ENCODE measurements around the gene CLGN. TPM values are rescaled to one million over a fixed set of nuclear protein-coding genes. Genes with fewer than 3 reads are reported as not detected.
"Not testable (repeated sequence)": the region's sequence is repeated elsewhere in the genome, so short reads cannot be mapped to it uniquely, and the experiment has no call there.

The CLGN gene
- total RNA-seq, 2 experiments from 2014 or later, result 0.25 TPM; not detected in 1

DNA sequence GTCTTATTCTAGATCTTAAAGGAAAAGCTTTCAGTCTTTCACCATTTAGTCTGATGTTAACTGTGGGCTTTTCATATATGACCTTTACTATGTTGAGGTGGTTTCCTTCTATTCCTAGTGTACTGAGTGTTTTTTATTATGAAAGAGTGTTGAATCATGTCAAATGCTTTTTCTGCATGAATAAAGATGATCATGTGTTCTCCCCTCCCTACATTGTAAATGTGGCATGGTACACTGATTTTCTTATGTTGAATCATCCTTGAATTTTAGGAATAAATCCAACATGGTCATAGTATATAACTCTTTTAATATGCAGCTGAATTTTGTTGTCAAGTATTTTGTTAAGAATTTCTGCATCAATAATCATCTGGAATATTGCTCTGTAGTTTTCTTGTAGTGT, 4.3 kb downstream of the CLGN start:
- ChIA-PET CTCF (no interaction called here), POLR2A (no interaction called here)
- Mint-ChIP-seq H3K27ac (no peak overlapping the region), H3K27me3 (peaks cover 49% of the 10 kb centered on the region), H3K4me3 (no peak overlapping the region), H3K4me1 (peaks cover 9% of the 10 kb centered on the region), H3K36me3 (ENCODE audit: low read depth) (no peaks in the 10 kb centered on the region), H3K9me3 (no peaks in the 10 kb centered on the region)
- no peak for DNase-seq

GRCh38 chr4:140413130-140413969, 14.1 kb downstream of the CLGN start:
- DNase-seq; H3K27ac Mint-ChIP-seq; H3K36me3 Mint-ChIP-seq (ENCODE audit: low read depth); POLR2A ChIA-PET; CTCF ChIA-PET; H3K9me3 Mint-ChIP-seq; H3K4me1 Mint-ChIP-seq; H3K4me3 Mint-ChIP-seq: not testable (repeated sequence)
- H3K27me3 Mint-ChIP-seq, result peaks cover 16% of the 10 kb centered on the region

GRCh38 chr4:140408974-140409373, 18.5 kb downstream of the CLGN start:
- Mint-ChIP-seq H3K27me3 (peaks cover 22% of the 10 kb centered on the region), H3K4me3 (no peak overlapping the region), H3K4me1 (no peaks in the 10 kb centered on the region), H3K27ac (no peak overlapping the region), H3K36me3 (ENCODE audit: low read depth) (no peaks in the 10 kb centered on the region), H3K9me3 (no peaks in the 10 kb centered on the region)
- ChIA-PET POLR2A (no interaction called here), CTCF (no interaction called here)
- no peak for DNase-seq

DNA sequence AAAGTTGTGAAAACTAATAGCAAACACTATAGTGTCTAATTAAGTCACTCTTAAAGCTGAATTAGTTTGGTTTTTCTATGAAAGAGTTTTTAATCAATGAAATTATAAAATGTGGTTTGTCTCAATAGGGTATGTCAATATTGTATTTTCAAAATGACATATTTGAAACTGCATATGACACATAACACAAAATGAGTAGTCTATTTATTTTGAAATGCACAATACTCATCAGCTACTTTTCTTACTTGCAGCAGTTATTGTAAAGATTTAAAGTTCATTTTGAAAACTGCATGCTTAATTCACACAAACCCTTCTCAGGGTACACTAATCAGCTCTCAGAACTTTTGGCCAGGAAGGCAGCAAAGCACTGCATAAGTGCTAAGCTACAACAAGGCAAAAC, 21.2 kb downstream of the CLGN start:
- ChIA-PET CTCF (no interaction called here), POLR2A (no interaction called here)
- no peaks in the 10 kb centered on the region for H3K4me1 Mint-ChIP-seq
- H3K36me3 Mint-ChIP-seq (ENCODE audit: low read depth), result no peaks in the 10 kb centered on the region
- no peak overlapping the region for H3K4me3 Mint-ChIP-seq
- H3K27ac Mint-ChIP-seq, result no peak overlapping the region
- no peaks in the 10 kb centered on the region for H3K9me3 Mint-ChIP-seq
- DNase-seq, result no peak
- H3K27me3 Mint-ChIP-seq, result peaks cover 18% of the 10 kb centered on the region

DNA sequence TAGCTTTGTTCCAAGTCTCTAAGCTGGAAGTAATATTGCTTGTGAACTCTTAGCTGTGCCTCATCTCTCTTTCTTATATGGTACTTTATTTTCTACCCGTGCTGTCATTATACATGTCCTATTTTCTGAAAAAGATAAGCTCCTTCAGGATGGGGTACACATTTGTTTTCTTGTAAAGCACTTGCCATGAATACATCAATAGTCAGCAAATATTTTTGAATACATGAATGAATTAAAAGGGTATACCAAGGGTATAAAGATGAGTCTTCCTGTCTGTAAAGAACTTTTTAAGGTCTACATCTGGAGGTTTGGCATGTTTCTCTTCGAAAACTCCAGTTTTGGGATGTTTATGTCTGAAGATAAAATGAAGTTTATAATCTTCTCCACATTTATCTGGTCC, 27.3 kb downstream of the CLGN start:
- Mint-ChIP-seq H3K4me3 (no peak overlapping the region), H3K27me3 (peaks cover 15% of the 10 kb centered on the region), H3K27ac (no peak overlapping the region), H3K9me3 (no peaks in the 10 kb centered on the region), H3K36me3 (ENCODE audit: low read depth) (no peaks in the 10 kb centered on the region), H3K4me1 (no peaks in the 10 kb centered on the region)
- POLR2A ChIA-PET, result no interaction called here
- no peak for DNase-seq
- CTCF ChIA-PET, result no interaction called here

DNA sequence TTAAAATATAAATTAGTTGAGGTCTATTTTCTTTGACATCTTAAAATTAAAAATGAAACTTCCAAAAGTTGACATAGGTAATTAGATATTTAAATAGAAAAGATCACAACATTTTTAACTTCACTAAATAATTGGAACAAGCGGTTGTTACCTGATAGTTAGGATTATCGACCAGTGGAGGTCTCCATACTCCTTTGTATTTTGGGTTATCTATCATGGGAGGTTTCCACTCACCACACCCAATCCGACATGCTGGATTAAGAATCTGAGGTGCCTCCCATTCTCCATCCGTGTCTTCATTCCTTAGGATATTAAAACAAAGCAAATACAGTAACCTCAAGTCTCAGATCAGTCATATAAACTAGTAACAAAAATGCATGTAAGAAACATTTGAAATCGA, 31.8 kb downstream of the CLGN start:
- H3K27ac Mint-ChIP-seq, result no peak overlapping the region
- no peaks in the 10 kb centered on the region for H3K9me3 Mint-ChIP-seq
- H3K27me3 Mint-ChIP-seq, result peaks cover 22% of the 10 kb centered on the region
- H3K4me3 Mint-ChIP-seq, result no peak overlapping the region
- H3K4me1 Mint-ChIP-seq, result no peaks in the 10 kb centered on the region
- no peaks in the 10 kb centered on the region for H3K36me3 Mint-ChIP-seq (ENCODE audit: low read depth)
- no peak for DNase-seq
- ChIA-PET CTCF (no interaction called here), POLR2A (no interaction called here)

DNA sequence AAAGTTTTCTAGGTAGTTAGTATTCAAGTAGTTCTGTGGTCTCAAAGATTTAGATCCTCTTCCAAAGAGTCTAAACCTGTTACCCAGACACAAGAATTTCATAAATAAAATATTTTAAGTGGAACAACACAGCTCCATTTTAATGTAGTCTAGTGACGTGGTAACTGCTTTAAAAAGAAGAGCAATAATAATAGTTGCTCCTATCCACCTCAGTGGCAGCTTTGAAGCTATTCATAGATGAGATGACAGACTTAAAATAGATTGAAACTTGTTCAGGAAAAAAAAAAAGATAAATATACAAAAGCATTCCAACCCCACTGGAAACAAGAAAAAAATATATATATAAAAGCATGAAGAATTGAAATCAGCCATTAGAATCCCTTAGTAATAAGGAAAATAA, 39.4 kb downstream of the CLGN start:
- Mint-ChIP-seq H3K27me3 (peaks cover 18% of the 10 kb centered on the region), H3K9me3 (no peaks in the 10 kb centered on the region), H3K27ac (no peak overlapping the region), H3K4me1 (no peaks in the 10 kb centered on the region), H3K36me3 (ENCODE audit: low read depth) (no peaks in the 10 kb centered on the region), H3K4me3 (no peak overlapping the region)
- CTCF ChIA-PET, result interaction anchor here (1.4 kb wide), 1 partner anchor 15 kb away, joined by 4 read pairs; the partner anchor contains the start of gene SCOC
- POLR2A ChIA-PET, result no interaction called here
- DNase-seq, result no peak

DNA sequence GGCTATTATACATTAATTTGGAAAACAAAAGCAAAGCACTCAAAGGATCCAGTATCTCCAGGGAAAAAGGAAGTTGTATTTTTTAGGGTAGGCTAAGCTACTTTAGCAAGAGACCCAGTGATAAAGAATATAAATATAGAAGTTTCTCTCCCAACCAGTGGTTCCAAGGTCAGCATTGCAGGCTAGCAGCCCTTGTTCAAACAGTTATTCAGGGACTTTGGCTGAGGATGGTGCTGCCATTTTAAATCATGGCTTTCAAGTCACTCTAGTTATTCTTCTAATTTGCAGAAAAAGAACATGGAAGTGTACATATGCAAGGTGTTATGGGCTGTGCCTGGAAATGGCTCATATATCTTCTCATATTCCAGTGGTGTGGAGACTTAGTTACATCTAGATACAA, 44.7 kb downstream of the CLGN start:
- no peak for DNase-seq
- Mint-ChIP-seq H3K36me3 (ENCODE audit: low read depth) (peaks cover 4% of the 10 kb centered on the region), H3K27me3 (peaks cover 5% of the 10 kb centered on the region), H3K4me3 (no peak overlapping the region), H3K9me3 (no peaks in the 10 kb centered on the region), H3K27ac (no peak overlapping the region), H3K4me1 (no peaks in the 10 kb centered on the region)
- ChIA-PET CTCF (interaction anchor here (3.5 to 4.6 kb wide), 2 partner anchors 10 to 22 kb away, joined by 11 to 22 read pairs; partner anchors contain the start of gene SCOC), POLR2A (no interaction called here)

DNA sequence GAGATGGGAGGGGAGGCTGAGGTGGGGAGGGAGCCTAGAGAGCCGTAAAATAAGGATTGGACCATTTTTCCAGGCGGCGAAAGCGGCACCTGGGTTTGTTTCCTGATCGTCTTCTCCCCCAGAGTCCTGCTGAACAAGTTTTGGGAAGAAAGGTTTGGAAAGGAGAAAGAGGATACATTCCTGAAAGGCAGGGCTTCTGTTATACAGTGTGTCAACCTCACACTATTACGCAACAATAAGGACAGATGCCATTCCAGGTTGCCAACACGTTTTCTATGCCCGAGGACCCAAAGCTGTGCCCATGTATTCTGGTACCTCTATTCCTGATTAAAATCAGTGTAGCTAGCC, 53.3 kb downstream of the CLGN start:
- peaks cover 19% of the 10 kb centered on the region for H3K4me1 Mint-ChIP-seq
- POLR2A ChIA-PET, result interaction anchor here (0.6 to 1.7 kb wide), 4 partner anchors 150 to 1359 kb away, joined by 3 to 12 read pairs (median 4); partner anchors contain the start of genes ELMOD2 and NOCT
- H3K9me3 Mint-ChIP-seq, result no peaks in the 10 kb centered on the region
- H3K36me3 Mint-ChIP-seq (ENCODE audit: low read depth), result no peaks in the 10 kb centered on the region
- peaks cover 2% of the 10 kb centered on the region for H3K27me3 Mint-ChIP-seq
- no peak overlapping the region for H3K27ac Mint-ChIP-seq
- CTCF ChIA-PET, result interaction anchor here (0.9 to 5.1 kb wide), 11 partner anchors 8 to 716 kb away, joined by 3 to 74 read pairs (median 5); partner anchors contain the start of genes CLGN and ELMOD2
- no peak overlapping the region for H3K4me3 Mint-ChIP-seq
- DNase-seq, result no peak

DNA sequence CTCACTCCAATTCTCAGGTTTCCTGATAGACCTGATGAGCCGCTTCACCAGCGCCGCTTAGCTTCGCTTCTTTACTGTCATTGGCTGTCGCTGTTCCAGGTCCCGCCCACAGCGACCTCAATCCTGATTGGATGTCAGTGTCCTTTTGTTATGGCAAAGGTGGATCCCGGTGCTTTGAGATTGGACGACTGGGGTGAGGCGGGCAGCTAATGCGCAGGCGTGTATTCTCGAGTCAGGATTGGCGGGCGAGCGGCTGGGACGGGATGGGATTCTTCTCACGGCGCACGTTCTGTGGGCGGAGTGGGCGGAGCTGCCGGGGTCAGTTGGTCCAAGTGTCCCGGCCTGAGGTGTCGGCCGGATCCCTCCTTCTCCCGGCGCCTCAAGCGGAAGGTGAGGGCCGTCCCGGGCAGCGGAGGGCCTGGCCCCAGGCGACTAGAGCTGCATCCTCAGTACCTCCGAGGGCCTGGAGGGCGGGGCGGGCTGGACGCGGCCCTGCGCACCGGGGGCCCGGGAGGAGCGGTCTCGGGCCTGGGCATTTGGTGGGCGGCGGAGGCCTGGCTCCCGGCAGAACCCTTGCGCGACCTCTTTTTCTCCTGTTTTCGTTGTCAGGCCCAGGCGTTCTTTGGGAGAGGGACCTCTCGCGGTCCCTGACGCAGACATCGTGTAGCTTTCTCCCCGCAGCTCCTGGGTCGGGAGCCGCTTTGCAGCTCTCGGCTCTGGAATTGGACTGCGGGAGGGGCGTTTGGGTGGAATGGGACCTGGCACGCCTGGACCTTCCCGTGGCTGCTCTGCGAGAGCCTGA, 53.9 kb downstream of the CLGN start, which contains the start of gene SCOC:
SCOC (plus strand) TSS at position 319 of the 802 bp plus-strand sequence. CDS start 5,525 bp downstream, outside the sequence.
- H3K4me3 Mint-ChIP-seq, result no peak within 1 kb of the TSS
- H3K27ac Mint-ChIP-seq, result peak within 1 kb of the TSS; percentile 18
- CTCF ChIA-PET, result interaction anchor here (0.7 to 5.1 kb wide), 14 partner anchors 9 to 716 kb away, joined by 3 to 74 read pairs (median 4); partner anchors contain the start of genes CLGN and ELMOD2
- H3K4me1 Mint-ChIP-seq, result peaks cover 19% of the 10 kb centered on the region
- peak; percentile 98 for DNase-seq
- no peaks in the 10 kb centered on the region for H3K9me3 Mint-ChIP-seq
- H3K27me3 Mint-ChIP-seq, result peaks cover 2% of the 10 kb centered on the region
- H3K36me3 Mint-ChIP-seq (ENCODE audit: low read depth), result no peaks in the 10 kb centered on the region
- POLR2A ChIA-PET, result interaction anchor here (0.6 to 1.7 kb wide), 8 partner anchors 9 to 1358 kb away, joined by 3 to 12 read pairs (median 4); partner anchors contain the start of genes ELMOD2 and NOCT

DNA sequence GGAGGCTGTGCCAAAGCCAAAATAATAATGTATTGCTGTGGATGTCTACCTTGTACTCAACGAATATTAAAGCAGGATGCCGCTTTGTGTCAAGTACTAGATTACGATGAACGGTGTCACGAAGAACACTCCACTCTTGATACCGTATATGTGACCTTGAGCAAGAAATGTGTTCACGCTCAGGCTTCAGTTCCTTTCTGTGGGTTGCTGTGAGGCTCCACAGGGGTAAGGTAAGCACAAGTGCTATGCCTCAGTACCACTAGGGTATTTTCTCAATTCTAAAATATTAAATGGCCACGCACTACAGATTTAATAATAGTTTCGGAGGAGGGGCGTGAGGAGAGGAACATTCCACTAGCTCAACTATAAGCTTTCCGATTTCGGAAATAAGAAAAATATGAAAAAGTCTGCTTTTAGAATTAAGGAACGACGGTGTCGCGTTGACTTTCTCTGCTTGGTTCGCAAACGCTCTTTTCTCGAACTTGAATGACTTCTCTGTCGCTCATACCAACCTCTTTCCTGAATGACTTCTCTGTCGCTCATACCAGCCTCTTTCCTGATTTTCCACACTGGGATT, 54.6 kb downstream of the CLGN start:
- POLR2A ChIA-PET, result interaction anchor here (0.7 to 1.7 kb wide), 8 partner anchors 8 to 715 kb away, joined by 3 to 12 read pairs (median 4); partner anchors contain the start of gene ELMOD2
- Mint-ChIP-seq H3K4me3 (no peak overlapping the region), H3K36me3 (ENCODE audit: low read depth) (no peaks in the 10 kb centered on the region), H3K27me3 (peaks cover 2% of the 10 kb centered on the region), H3K9me3 (no peaks in the 10 kb centered on the region), H3K4me1 (peaks cover 19% of the 10 kb centered on the region), H3K27ac (no peak overlapping the region)
- DNase-seq, result peak; percentile 42
- CTCF ChIA-PET, result interaction anchor here (0.7 to 5.1 kb wide), 13 partner anchors 8 to 715 kb away, joined by 3 to 74 read pairs (median 5); partner anchors contain the start of genes CLGN and ELMOD2

GRCh38 chr4:140368686-140369085, 58.8 kb downstream of the CLGN start:
- no peak overlapping the region for H3K27ac Mint-ChIP-seq
- no peaks in the 10 kb centered on the region for H3K9me3 Mint-ChIP-seq
- H3K36me3 Mint-ChIP-seq (ENCODE audit: low read depth), result no peaks in the 10 kb centered on the region
- POLR2A ChIA-PET, result no interaction called here
- H3K4me3 Mint-ChIP-seq, result no peak overlapping the region
- peaks cover 2% of the 10 kb centered on the region for H3K27me3 Mint-ChIP-seq
- H3K4me1 Mint-ChIP-seq, result peaks cover 2% of the 10 kb centered on the region
- CTCF ChIA-PET, result interaction anchor here (0.6 to 3.2 kb wide), 5 partner anchors 9 to 430 kb away, joined by 3 to 37 read pairs (median 4); partner anchors contain the start of gene CLGN
- DNase-seq, result no peak

DNA sequence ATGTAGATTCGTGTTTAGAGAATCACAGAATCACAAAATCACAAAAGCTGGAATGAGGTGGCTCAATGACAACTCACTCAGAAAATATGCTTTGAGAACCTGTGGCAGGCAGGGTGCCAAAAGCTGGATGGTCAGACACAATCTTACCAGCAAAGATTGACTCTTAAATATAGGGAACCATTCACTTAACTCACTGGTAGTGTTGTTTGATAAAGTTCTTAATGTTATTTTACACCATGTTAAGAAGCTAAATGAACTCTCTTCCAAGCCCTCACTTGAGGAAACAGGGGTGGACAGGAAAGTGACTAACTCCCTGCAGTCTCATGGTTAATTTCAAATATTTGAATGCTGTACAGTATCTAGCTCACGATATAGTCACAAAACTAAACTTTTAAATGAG, 59.7 kb downstream of the CLGN start:
- Mint-ChIP-seq H3K36me3 (ENCODE audit: low read depth) (no peaks in the 10 kb centered on the region), H3K27ac (no peak overlapping the region), H3K27me3 (peaks cover 2% of the 10 kb centered on the region), H3K4me1 (peaks cover 2% of the 10 kb centered on the region), H3K4me3 (no peak overlapping the region), H3K9me3 (no peaks in the 10 kb centered on the region)
- ChIA-PET POLR2A (no interaction called here), CTCF (interaction anchor here (1.1 to 3.2 kb wide), 2 partner anchors 8 to 156 kb away, joined by 3 to 37 read pairs; partner anchors contain the start of gene ELMOD2)
- DNase-seq, result no peak

Measured in activated CD4-positive, alpha-beta memory T cell treated with anti-CD3 and anti-CD28 coated beads, Interleukin-2, amount 10 ng/mL, durations not matched to agents 7 days and 5 days (primary cell).